DND-41 (cell line): ENCODE results near the gene TMEM119.

Experiments
- ATAC-seq: fragments of 200-7000 bp; cut with Tn5 transposase; 3 replicates; pipeline ENCODE4 v1.9.1; 2021; ENCODE audit warnings: low read depth; ENCODE audit not compliant: insufficient read depth
- DNase-seq: peaks from one replicate; pipeline ENCODE4 v3.0.0-alpha.2; 2020
- H2AFZ ChIP-seq: 2 replicates; pipeline ENCODE4 v1.6.0; 2012; ENCODE audit warnings: low read depth, low read length
- H3K27ac ChIP-seq: 2 replicates; pipeline ENCODE4 v1.5.1; 2012; ENCODE audit warnings: low read length, inconsistent platforms
- H3K27me3 ChIP-seq: fragments of 200-600 bp; sonication (generic); 2 replicates; pipeline ENCODE4 v1.6.0; 2012; ENCODE audit warnings: low read length, mild to moderate bottlenecking, inconsistent platforms; ENCODE audit not compliant: insufficient read depth, poor library complexity
- H3K36me3 ChIP-seq: 2 replicates; pipeline ENCODE4 v1.5.1; 2012; ENCODE audit warnings: low read length, inconsistent platforms; ENCODE audit not compliant: insufficient read depth
- H3K4me1 ChIP-seq: 2 replicates; pipeline ENCODE4 v1.5.1; 2012; ENCODE audit warnings: mild to moderate bottlenecking, low read length; ENCODE audit not compliant: insufficient read depth
- H3K4me2 ChIP-seq: 2 replicates; pipeline ENCODE4 v1.6.0; 2012; ENCODE audit warnings: mild to moderate bottlenecking, moderate library complexity, low read length, inconsistent platforms; ENCODE audit not compliant: insufficient read depth
- H3K4me3 ChIP-seq, 2 experiments: fragments of 200-600 bp in 1 of 2; shearing (Covaris generic) in 1 of 2; 2 replicates each; pipeline ENCODE4 v1.5.1; 2012 to 2016; ENCODE audit warnings: inconsistent platforms in 2 of 2, low read length in 2 of 2, mild to moderate bottlenecking in 2 of 2, low read depth in 1 of 2, moderate library complexity in 1 of 2
- H3K79me2 ChIP-seq: 2 replicates; pipeline ENCODE4 v1.6.0; 2012; ENCODE audit warnings: low read length, inconsistent platforms; ENCODE audit not compliant: insufficient read depth
- H3K9ac ChIP-seq: 2 replicates; pipeline ENCODE4 v1.6.0; 2012; ENCODE audit warnings: low read depth, mild to moderate bottlenecking, inconsistent platforms, low read length, moderate library complexity
- H3K9me3 ChIP-seq: 2 replicates; pipeline ENCODE4 v1.5.1; 2012; ENCODE audit warnings: low read length, moderate library complexity, mild to moderate bottlenecking, inconsistent platforms; ENCODE audit not compliant: insufficient read depth, severe bottlenecking
- H4K20me1 ChIP-seq: 2 replicates; pipeline ENCODE4 v1.6.0; 2012; ENCODE audit warnings: low read length; ENCODE audit not compliant: insufficient read depth
- CTCF ChIP-seq: IDR thresholded peaks from 2 replicates; pipeline ENCODE4 v1.5.1; 2012; ENCODE audit warnings: borderline replicate concordance, low read length, moderate library complexity, mild to moderate bottlenecking; ENCODE audit not compliant: poor library complexity, severe bottlenecking; ENCODE audit errors: extremely low read depth
- EZH2 ChIP-seq: IDR thresholded peaks from 3 replicates; pipeline ENCODE4 v1.6.1; 2012; ENCODE audit warnings: borderline replicate concordance, low read depth, mild to moderate bottlenecking, moderate library complexity, low read length, inconsistent platforms; ENCODE audit not compliant: severe bottlenecking

TMEM119 gene

GRCh38 chr12:108602209-108602705, 4.4 kb upstream of the TMEM119 start:
- no peak overlapping the region for H3K4me2 ChIP-seq
- no peak for ATAC-seq
- no peak overlapping the region for H2AFZ ChIP-seq

GRCh38 chr12:108600702-108601007, 2.8 kb upstream of the TMEM119 start:
- no peaks in the 10 kb centered on the region for H3K27me3 ChIP-seq
- no peak overlapping the region for H2AFZ ChIP-seq
- no peak overlapping the region for H3K4me3 ChIP-seq
- H4K20me1 ChIP-seq, result no peaks in the 10 kb centered on the region
- no peak for DNase-seq
- no peaks in the 10 kb centered on the region for H3K4me1 ChIP-seq
- H3K27ac ChIP-seq, result no peak overlapping the region
- no peaks in the 10 kb centered on the region for H3K79me2 ChIP-seq
- no peaks in the 10 kb centered on the region for H3K9me3 ChIP-seq
- no peak for ATAC-seq
- no peaks in the 10 kb centered on the region for H3K36me3 ChIP-seq
- no peak overlapping the region for H3K4me2 ChIP-seq
- H3K9ac ChIP-seq, result no peak overlapping the region
- TF ChIP-seq CTCF, result no peak
- TF ChIP-seq EZH2, result no peak

More at GRCh38 chr12:108602209-108602705, 4.4 kb upstream of the TMEM119 start:
- no peaks in the 10 kb centered on the region for H3K79me2 ChIP-seq
- H3K9me3 ChIP-seq, result no peaks in the 10 kb centered on the region
- no peak overlapping the region for H3K4me3 ChIP-seq
- TF ChIP-seq CTCF (no peak), EZH2 (no peak)
- no peaks in the 10 kb centered on the region for H4K20me1 ChIP-seq
- no peaks in the 10 kb centered on the region for H3K4me1 ChIP-seq
- no peak for DNase-seq
- H3K27me3 ChIP-seq, result no peaks in the 10 kb centered on the region
- no peaks in the 10 kb centered on the region for H3K36me3 ChIP-seq
- no peak overlapping the region for H3K9ac ChIP-seq
- no peak overlapping the region for H3K27ac ChIP-seq

GRCh38 chr12:108599948-108600701, 2.2 kb upstream of the TMEM119 start:
- DNase-seq (no peak), ATAC-seq (no peak)
- Histone ChIP-seq H2AFZ (no peak overlapping the region), H4K20me1 (no peaks in the 10 kb centered on the region), H3K9me3 (no peaks in the 10 kb centered on the region), H3K27ac (no peak overlapping the region), H3K4me2 (no peak overlapping the region), H3K9ac (no peak overlapping the region), H3K79me2 (no peaks in the 10 kb centered on the region), H3K36me3 (no peaks in the 10 kb centered on the region), H3K4me1 (no peaks in the 10 kb centered on the region), H3K27me3 (no peaks in the 10 kb centered on the region), H3K4me3 (no peak overlapping the region)
- no peak for TF ChIP-seq CTCF
- TF ChIP-seq EZH2, result no peak

GRCh38 chr12:108599541-108599940, 1.7 kb upstream of the TMEM119 start:
- Histone ChIP-seq H3K4me3 (no peak overlapping the region), H3K4me1 (no peaks in the 10 kb centered on the region), H3K27me3 (no peaks in the 10 kb centered on the region), H3K9me3 (no peaks in the 10 kb centered on the region), H3K36me3 (no peaks in the 10 kb centered on the region), H2AFZ (no peak overlapping the region), H3K79me2 (no peaks in the 10 kb centered on the region), H3K9ac (no peak overlapping the region), H3K27ac (no peak overlapping the region), H3K4me2 (no peak overlapping the region), H4K20me1 (no peaks in the 10 kb centered on the region)
- ATAC-seq (no peak), DNase-seq (no peak)
- TF ChIP-seq EZH2 (no peak), CTCF (no peak)
